Measurements from ENCODE around the gene REC114. TPM values are rescaled to one million over a fixed set of nuclear protein-coding genes. Genes with fewer than 3 reads are reported as not detected.

Gene REC114, protein sequence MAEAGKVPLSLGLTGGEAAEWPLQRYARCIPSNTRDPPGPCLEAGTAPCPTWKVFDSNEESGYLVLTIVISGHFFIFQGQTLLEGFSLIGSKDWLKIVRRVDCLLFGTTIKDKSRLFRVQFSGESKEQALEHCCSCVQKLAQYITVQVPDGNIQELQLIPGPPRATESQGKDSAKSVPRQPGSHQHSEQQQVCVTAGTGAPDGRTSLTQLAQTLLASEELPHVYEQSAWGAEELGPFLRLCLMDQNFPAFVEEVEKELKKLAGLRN
- polyA plus RNA-seq (2011; rRNA removed) (not detected in 2 replicates), polyA minus RNA-seq (2011; rRNA and poly(A)+ RNA removed) (not detected in 2 replicates)

DNA sequence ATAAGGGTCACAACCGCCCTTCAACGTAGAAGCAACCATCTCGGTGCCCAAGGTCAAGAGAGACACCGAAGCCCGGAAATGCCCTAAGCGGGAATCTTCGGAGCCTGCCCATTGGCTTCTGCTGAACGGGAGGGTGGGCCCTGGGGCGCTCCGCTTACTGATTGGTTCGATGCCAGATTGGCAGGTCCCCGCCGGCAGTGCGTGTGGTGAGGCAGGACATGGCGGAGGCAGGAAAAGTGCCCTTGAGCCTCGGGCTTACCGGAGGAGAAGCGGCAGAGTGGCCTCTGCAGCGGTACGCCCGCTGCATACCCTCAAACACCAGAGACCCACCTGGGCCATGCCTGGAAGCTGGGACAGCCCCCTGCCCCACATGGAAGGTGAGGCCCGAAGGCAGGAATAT, at the start of gene REC114:
Gene REC114 (plus strand): TSS at position 197 of the 400 bp plus-strand sequence. CDS start 22 bp downstream, at position 219.
- no peak within 1 kb of the TSS for H3K4me3 ChIP-seq (ENCODE audit: low read depth, low read length)
- H3K9me3 ChIP-seq (ENCODE audit: control insufficient read depth, insufficient read depth, low read length), result no peaks in the 10 kb centered on the region
- ChIA-PET CTCF (no interaction called here), POLR2A (no interaction called here)
- TF ChIP-seq, protein P1, sequence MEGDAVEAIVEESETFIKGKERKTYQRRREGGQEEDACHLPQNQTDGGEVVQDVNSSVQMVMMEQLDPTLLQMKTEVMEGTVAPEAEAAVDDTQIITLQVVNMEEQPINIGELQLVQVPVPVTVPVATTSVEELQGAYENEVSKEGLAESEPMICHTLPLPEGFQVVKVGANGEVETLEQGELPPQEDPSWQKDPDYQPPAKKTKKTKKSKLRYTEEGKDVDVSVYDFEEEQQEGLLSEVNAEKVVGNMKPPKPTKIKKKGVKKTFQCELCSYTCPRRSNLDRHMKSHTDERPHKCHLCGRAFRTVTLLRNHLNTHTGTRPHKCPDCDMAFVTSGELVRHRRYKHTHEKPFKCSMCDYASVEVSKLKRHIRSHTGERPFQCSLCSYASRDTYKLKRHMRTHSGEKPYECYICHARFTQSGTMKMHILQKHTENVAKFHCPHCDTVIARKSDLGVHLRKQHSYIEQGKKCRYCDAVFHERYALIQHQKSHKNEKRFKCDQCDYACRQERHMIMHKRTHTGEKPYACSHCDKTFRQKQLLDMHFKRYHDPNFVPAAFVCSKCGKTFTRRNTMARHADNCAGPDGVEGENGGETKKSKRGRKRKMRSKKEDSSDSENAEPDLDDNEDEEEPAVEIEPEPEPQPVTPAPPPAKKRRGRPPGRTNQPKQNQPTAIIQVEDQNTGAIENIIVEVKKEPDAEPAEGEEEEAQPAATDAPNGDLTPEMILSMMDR (IDR thresholded peaks at IDR 0.05; ENCODE audit: low read depth, low read length), result no peak
- H3K27me3 ChIP-seq (ENCODE audit: control insufficient read depth, insufficient read depth, low read length), result peaks cover 8% of the 10 kb centered on the region
- no peak for DNase-seq (ENCODE audit: low read depth, low spot score)
- no peak within 1 kb of the TSS for H3K27ac ChIP-seq (ENCODE audit: low read depth, low read length)

DNA sequence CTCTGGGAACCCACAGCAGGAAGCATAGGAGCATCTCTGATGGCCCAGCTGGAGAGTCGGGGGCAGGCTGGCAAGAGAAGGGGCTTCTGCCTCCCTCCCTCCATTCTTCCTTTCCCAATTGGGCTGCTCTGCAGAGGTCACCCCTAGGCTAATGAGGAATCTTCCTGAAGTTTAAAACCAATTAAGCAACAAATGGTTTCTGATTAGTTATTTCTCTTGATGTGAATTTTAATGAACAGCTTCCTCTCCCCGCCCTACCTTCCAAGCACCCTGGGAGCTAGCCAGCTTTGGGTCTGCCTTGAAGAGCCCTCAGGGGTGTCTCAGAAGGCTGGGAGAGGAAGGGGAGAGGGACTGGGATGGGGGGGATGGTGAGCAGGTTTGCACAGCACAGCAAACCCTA, 49.6 kb upstream of the REC114 start:
- H3K9me3 ChIP-seq (ENCODE audit: control insufficient read depth, insufficient read depth, low read length), result no peaks in the 10 kb centered on the region
- ChIA-PET CTCF (no interaction called here), POLR2A (no interaction called here)
- no peak overlapping the region for H3K4me3 ChIP-seq (ENCODE audit: low read depth, low read length)
- TF ChIP-seq, protein P1 (IDR thresholded peaks at IDR 0.05; ENCODE audit: low read depth, low read length), result no peak
- no peak overlapping the region for H3K27ac ChIP-seq (ENCODE audit: low read depth, low read length)
- DNase-seq (ENCODE audit: low read depth, low spot score), result no peak
- H3K27me3 ChIP-seq (ENCODE audit: control insufficient read depth, insufficient read depth, low read length), result no peaks in the 10 kb centered on the region

DNA sequence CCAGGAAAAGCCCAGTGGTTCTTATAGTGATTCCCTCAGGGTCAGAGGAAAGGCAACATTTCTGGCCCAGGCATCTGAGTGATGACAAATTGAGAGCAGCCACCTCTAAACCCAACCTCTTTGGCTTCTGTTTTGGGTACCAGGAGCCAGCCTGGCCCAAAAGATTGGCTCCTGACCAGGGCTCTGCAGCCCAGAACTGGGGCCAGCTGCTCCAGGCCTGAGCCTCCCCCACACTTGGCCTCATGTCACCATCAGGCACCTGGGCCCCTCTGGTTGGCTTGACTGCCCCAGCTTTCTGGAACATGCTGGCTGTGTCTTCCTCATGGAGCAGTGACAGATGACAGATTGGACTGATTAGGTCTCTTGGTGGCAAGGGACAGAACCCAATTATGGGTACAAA, 48.2 kb upstream of the REC114 start:
- no peak for DNase-seq (ENCODE audit: low read depth, low spot score)
- Histone ChIP-seq H3K4me3 (ENCODE audit: low read depth, low read length) (no peak overlapping the region), H3K27me3 (ENCODE audit: control insufficient read depth, insufficient read depth, low read length) (peaks cover 2% of the 10 kb centered on the region), H3K27ac (ENCODE audit: low read depth, low read length) (no peak overlapping the region), H3K9me3 (ENCODE audit: control insufficient read depth, insufficient read depth, low read length) (no peaks in the 10 kb centered on the region)
- CTCF ChIA-PET, result no interaction called here
- TF ChIP-seq, protein P1 (IDR thresholded peaks at IDR 0.05; ENCODE audit: low read depth, low read length), result no peak
- POLR2A ChIA-PET, result no interaction called here

DNA sequence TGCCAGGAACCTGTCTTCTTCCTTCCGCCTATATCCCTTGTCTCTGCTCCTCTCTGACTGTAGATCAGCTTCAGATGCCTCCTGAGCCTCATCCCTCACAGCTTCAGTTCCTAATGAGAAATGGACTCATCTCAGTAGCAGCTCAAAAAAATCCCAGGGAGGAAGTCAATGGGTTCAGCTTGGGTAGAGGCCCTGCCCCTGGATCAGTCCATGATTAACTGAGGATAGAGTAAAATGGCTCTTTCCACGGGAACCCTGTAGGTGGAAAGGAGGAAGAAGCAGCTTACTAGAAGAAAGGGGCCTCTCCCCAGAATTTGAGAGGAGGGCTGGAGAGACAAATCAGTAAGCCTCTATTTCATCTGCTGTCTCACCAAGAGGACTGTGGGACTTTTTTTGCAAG, 47.3 kb upstream of the REC114 start:
- POLR2A ChIA-PET, result no interaction called here
- H3K4me3 ChIP-seq (ENCODE audit: low read depth, low read length), result no peak overlapping the region
- CTCF ChIA-PET, result no interaction called here
- H3K27me3 ChIP-seq (ENCODE audit: control insufficient read depth, insufficient read depth, low read length), result peaks cover 2% of the 10 kb centered on the region
- H3K27ac ChIP-seq (ENCODE audit: low read depth, low read length), result no peak overlapping the region
- TF ChIP-seq, protein P1 (IDR thresholded peaks at IDR 0.05; ENCODE audit: low read depth, low read length), result no peak
- no peak for DNase-seq (ENCODE audit: low read depth, low spot score)
- H3K9me3 ChIP-seq (ENCODE audit: control insufficient read depth, insufficient read depth, low read length), result no peaks in the 10 kb centered on the region

DNA sequence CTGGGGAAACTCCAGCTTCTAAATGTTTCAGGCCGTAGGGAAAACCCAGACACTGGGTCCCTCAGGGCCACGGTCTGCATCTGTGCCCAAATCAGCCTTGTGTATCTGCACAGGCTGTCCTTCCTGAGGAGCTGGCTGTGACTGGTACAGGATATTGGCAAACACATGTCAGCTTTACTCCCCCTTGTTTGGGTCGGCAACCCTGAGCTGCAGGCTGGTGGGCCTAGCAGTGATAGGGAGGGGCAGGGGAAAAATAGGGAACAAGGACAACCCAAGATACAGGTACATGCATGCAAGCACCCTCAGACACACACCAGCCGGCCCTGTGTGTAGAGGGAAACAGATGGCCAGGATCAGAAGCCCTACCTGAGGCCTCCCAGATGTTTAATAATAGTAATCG, 45.5 kb upstream of the REC114 start:
- CTCF ChIA-PET, result no interaction called here

More for the DNA sequence above, 45.5 kb upstream of the REC114 start:
- POLR2A ChIA-PET, result no interaction called here
- peaks cover 2% of the 10 kb centered on the region for H3K27me3 ChIP-seq (ENCODE audit: control insufficient read depth, insufficient read depth, low read length)
- no peaks in the 10 kb centered on the region for H3K9me3 ChIP-seq (ENCODE audit: control insufficient read depth, insufficient read depth, low read length)
- no peak overlapping the region for H3K27ac ChIP-seq (ENCODE audit: low read depth, low read length)
- no peak for DNase-seq (ENCODE audit: low read depth, low spot score)
- TF ChIP-seq, protein P1 (IDR thresholded peaks at IDR 0.05; ENCODE audit: low read depth, low read length), result no peak
- no peak overlapping the region for H3K4me3 ChIP-seq (ENCODE audit: low read depth, low read length)
